ENCODE results near the gene C3AR1.
A peak's percentile ranks its signal among the peaks of the same experiment; 100 is the strongest.
"Not testable (repeated sequence)": the region's sequence is repeated elsewhere in the genome, so short reads cannot be mapped to it uniquely, and the experiment has no call there.

C3AR1 gene

DNA sequence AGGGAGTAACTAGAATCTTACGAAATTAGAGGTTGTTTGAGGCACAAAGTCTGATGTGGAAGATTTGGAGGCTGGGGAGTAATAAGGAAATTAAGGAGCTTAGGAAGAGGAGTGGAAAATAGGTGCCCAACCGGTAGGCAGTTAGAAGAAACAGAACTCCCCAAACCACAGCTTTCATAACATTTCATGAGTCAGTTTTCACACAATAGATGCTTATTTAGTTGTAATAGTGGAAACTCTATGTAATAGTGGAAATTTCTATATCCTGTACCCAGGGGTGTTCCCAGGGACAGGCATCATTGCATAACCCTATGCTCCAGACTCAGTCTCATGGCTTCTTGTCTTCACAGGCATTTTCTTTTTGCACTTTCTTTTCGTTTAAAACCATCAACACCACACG lies 8.3 kb downstream of the C3AR1 start:
- no peak for DNase-seq (ENCODE audit: low read depth in 2 of 2)

DNA sequence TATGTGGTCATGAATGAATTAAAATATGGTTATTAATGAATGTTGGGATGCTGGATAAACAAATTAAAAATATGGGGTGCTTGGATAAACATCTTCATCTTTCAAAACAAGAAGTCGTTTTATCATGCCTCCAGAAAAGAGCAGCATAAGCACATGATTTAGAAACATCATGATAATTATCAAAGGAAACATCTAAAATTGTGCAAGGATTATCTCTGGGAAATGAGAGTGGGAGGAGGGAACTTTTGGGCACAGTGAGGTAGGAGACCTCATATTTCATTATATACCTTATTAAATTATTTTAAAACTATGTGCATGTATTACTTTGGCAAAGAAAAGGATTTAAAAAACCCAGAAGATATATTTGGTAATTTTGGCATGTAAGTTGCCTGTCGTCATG lies 8.9 kb downstream of the C3AR1 start:
- no peak for DNase-seq (ENCODE audit: low read depth in 2 of 2)

DNA sequence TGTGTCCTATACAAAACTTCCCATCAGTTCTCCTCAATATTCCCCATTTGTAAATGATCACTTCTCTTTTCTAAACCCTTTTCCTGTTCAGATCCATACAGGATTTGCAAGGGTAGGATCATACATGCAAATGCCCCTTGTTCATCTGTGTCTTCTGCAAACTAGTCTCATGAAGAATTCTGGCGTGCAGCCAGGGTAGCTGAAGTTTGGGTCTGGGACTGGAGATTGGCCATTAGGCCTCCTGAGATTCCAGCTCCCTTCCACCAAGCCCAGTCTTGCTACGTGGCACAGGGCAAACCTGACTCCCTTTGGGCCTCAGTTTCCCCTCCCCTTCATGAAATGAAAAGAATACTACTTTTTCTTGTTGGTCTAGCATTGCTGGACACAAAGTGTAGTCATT lies 11.3 kb downstream of the C3AR1 start:
- DNase-seq (ENCODE audit: low read depth in 2 of 2) = no peak

DNA sequence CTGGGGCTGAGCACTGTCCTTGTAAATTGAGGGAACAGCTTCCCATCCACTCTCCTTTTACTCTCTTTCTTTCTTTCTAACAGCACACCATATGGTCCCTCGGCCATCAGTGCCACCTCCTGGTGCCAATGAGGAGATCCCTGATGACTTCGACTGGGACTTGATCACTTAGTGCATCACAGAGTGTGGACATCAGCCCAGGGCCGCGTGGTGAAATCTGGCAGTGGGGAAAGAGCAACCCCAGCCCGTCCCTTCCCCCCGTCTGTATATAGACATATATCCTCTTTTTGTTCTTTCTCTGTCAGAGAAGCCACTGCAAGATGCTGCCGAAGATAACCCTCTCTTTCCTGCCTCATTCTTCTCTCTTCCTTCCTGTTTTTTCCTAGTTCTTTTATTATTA lies 13.5 kb downstream of the C3AR1 start:
- no peak for DNase-seq (ENCODE audit: low read depth in 2 of 2)

DNA sequence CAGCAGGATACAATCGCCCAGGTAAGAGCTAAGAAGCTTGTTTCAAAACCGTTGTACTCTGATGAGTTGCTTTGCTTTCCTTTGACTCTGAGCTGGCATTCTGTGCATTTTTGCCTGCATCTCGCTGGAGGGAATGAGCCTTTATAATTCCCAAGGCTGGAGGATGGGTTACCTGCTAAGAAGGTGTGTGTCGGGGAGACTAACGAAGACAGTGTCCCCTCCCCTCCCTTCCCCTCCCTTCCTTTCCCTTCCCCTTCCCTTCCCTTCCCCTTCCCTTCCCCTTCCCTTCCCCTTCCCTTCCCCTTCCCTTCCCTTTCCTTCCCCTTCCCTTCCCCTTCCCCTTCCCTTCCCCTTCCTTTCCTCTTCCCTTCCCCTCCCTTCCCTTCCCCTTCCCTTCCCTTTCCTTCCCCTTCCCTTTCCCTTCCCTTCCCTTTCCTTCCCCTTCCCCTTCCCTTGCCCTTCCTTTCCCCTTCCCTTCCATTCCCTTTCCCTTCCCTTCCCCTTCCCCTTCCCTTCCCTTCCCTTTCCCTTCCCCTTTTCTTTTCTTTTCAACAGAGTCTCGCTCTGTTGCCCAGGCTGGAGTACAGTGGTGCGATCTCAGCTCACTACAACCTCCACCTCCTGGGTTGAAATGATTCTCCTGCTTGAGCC lies 15.4 kb downstream of the C3AR1 start:
- DNase-seq (ENCODE audit: low read depth in 2 of 2) = no peak

DNA sequence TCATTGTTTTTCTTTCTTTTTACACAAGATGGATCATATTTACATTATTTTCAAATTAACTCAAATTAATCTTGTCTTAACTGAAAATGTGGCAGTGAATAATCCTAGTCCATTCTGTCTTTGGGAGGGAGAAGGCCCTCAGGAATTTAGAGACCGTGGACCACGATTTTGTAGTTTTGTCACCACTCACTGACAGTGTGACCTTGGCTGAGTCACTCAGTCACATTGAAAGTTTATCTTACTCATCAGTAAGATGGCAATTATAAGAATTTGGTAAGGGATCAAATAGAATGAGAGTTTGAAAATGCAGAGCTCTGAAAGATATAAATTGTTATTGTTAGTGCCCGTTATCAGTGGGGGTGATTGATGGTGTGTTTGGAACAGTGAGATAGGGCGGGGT lies 17.3 kb downstream of the C3AR1 start:
- DNase-seq (ENCODE audit: low read depth in 2 of 2) = no peak

DNA sequence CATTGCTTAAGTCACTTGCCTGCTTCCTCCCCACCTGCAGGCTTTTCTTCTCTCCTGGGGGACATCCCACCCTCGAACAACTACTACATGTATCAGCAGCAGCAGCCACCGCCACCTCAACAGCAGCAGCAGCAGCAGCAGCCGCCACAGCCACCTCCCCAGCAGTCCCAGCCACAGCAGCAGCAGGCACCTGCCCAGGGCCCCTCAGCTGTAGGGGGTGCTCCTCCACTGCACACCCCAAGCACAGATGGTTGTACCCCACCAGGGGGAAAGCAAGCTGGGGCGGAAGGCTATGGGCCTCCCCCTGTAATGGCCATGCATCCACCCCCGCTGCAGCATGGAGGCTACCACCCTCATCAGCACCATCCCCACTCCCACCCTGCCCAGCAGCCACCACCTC lies 18.3 kb downstream of the C3AR1 start:
- DNase-seq (ENCODE audit: low read depth in 2 of 2) = no peak

DNA sequence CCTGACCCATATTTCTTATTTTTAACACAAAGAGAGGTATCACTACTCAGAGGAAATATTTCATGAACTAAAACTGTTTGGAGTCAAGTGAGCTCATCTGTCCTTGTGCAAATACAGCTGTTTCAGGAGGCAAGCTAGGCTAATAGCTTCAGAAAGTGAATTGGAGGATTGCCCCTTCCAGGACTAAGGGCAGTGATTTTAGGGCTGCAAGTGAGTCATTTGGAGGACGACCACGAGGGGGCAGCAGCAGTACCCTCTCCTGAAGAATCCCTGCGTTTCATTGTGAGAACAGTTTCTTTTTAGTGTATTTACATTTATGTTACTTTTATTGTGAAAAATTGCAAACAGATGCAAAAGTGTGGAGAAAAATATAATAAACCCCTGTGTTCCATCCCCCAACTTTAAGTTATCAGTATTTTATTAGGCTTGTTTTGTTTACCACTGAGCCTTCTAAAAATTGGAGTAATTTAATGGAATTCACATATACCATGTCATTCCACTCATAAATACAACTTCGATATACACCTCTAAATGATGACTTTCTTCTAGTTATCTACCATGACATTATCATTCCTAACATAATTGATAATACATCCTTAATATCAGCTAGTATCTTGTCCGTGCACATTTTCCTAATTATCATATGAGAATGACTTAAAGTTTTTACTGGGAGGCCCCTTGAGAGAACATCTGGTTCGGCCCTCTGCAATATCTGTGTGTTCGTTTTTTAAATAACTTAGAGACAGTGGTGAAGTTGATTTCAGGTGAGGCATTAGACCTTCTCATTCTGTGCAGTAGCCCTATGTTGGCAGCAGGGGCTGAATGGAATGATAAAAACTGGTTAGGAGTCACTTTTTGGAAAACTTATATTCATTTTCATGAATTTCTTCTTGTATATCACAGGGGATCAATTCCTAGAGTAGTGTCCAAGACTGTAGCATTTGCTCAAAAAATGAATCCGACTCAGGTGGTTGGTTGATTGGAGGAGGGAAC lies 19.9 kb downstream of the C3AR1 start:
- peak; percentile 48 to 72 for DNase-seq (ENCODE audit: low read depth in 2 of 2)

DNA sequence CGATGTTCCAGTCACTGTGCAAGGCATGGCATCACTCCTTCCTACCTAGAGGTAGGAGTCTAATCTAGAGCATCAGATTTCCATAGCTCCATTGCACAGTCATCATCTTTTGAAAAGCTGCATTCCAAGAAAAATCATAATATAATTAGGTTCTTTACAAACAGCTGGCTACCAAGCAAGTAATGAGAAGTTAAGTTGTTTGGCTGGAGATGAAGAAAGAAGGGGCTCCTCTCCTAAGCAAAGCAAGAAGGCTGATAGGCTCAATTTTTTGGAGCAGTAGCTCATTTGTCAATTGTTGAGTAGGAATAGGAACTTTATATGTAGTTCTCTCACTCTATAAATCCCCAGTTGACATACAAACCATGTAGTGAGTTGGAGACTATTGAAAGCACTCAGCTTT lies 25.4 kb downstream of the C3AR1 start:
- DNase-seq (ENCODE audit: low read depth in 2 of 2) = no peak

DNA sequence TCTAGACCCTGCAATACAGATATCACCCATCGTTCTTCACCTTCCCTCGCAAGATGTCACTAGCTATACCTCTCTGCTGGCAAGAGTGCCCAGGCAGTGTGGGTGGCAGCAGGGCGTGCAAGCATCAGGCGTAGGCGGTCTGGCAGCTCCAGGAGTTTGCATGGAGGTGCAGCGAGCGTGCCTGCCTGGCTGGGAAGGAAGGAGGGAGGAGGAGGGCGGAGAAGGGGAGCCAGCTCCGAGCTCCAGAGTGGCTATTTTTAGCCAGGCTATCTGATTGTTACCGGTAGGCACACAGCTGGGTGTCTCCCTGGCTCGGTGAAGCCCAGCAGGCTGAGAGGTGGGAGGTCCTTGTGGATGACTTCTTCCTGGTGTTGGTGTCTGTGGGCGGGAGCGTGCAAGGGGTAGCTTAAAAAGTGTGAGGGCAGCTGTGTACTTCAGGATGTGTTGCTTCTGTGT lies 27.5 kb downstream of the C3AR1 start:
- DNase-seq (ENCODE audit: low read depth in 2 of 2) = no peak

DNA sequence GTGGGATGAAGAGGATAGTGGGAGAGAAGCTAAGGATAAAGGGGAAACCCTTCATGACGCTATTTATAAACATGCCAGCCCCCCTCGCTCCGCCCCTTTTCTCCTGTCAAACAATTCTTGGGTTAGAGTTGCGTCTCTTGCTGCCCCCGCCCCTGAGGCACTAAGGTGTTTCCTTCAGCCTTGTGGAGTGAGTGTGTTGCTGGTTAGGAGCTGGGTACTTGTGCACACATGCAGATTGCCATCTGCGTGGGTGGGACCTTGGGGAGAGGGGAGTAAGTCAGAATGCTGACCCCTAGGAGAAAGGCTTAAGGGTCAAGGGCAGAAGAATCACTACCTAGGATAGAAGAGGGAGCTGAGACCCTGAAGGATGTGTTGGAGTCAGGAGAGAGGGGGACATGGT lies 28.2 kb downstream of the C3AR1 start:
- no peak for DNase-seq (ENCODE audit: low read depth in 2 of 2)

DNA sequence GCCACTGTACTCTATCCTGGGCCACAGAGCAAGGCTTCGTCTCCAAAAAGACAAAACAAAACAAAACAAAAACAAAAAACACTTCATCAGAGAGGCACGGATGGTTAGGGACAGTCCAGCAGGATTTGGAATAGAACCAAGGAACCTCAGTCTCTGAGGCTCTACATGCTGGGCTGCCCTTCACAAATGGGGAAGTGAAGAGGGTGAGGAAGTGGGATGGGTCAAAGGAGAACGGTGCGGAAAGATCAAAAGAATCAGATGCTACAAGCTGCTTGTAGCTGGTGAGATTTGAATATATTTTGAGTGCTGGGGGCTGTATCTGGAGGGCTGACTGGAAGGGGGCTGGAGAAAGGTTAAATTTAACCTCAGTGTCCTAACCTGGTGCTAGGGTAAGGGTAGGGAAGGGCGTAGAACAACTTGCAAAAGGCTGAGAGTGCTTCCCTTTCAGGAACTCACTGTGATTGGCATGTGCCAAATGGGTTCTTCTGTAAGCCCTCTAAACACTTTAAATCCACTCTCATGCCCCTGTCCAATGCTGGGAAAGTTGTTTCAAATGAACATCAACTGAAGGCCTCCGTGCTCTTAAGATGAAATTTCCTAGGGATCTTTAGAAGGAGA lies 29.0 kb downstream of the C3AR1 start:
- no peak for DNase-seq (ENCODE audit: low read depth in 2 of 2)

DNA sequence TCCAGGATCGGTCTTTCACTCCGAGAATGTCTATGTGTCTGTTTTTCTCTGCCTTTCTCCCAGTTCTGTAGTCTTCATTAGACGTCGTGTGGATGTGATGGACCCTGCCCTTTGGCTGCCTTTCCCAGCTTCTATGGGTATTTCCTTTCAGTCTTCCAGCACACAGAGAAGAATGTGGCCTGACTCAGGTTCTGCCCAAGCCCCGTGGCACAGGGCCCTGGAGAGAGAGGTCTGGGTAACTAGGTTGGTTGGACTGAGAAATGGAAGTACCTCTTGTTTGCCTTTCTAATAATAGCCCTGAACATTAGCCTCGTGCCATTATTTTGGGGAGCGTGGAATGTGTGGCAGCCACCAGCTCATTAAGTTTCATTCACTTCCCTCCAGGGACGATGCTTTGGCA lies 29.8 kb downstream of the C3AR1 start:
- DNase-seq (ENCODE audit: low read depth in 2 of 2) = no peak

DNA sequence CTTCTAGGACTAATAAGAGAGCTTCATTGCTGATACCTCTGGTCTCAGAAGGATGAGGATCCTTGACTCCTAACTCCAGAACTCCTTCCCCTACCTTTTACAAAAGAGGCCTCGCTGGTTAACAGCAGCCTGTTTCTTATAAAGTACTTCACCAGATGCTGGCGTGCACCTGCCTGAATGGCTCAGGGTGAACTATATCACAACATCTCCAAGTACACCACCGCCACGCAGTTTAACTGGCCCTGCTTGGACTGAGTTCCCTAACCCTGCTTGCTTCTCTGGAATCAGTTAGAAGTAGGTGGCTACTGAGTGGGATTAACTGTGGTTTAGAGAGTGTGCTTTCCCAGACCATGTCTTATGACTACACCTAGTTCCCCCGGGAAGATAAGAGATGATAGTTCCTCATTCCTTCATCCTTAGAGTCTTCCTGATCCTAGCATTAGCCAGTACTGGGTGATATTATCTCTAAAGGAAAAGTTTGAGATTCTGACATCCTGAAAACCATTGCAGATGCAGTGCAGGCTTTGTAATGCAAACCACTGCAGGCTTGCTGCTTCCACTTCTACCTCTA lies 30.6 kb downstream of the C3AR1 start:
- no peak for DNase-seq (ENCODE audit: low read depth in 2 of 2)

DNA sequence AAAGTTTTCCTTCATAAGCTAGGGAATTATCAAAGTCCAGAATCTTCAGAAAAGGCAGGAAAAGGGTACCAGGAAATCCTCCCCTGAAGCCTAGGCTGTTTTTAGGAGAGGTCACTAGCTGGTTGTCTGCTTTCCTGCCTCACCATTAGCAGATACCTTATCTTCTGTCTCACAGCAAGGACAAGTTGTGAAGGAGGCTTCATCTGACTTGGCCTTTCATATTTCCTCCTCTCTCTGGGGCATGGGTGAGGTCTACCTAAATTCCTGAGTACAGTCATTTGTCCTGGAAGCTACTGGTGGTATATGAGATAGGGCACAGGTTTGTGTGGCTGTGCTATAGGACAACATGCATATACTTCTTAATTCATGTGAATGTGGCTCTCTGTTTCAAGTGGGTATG lies 31.4 kb downstream of the C3AR1 start:
- no peak for DNase-seq (ENCODE audit: low read depth in 2 of 2)

DNA sequence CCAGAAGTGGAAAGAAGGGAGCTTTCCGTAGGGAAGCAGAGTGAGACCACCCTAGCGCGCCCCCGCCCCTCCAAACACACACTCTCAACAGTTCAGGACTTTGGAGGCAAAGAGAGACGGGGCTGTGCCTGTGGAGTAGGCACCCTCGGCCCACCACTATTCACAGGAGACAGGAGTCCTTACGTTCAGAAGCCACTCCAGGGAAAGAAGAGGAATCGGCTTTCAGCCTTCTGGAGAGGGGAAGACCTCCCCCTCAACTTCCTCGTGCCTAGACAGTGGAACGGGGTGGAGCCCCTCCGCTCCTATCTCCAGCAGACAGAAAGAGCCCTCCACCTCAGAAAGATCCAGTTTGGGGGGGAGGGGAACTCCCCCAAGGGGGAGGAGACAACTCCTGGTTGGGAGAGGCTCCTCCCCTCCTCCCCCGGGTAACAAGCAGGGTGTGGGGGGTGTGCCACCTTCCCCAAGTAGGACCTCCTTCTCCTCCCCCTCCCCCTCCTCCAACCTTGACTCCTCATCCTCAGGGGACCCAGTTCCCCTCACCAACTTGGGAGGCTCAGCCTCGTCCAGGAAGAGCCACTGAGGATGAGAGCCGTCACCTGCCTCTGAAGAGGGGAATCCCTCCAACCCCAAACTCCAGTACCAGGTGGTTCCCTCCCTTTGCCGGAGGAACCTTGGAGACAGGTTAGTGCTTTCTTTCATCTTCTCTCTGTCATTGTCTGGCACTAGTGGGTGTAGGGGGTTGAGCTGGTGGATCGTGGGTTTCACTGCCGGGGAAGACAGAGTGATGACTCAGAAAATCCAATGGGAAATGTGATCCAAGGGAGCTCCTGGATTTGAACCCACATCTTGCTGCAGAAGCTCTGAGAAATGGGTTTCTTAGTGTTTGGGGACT lies 32.8 kb downstream of the C3AR1 start:
- DNase-seq (ENCODE audit: low read depth in 2 of 2) = peak in 1 of 2 donors; percentile 30

DNA sequence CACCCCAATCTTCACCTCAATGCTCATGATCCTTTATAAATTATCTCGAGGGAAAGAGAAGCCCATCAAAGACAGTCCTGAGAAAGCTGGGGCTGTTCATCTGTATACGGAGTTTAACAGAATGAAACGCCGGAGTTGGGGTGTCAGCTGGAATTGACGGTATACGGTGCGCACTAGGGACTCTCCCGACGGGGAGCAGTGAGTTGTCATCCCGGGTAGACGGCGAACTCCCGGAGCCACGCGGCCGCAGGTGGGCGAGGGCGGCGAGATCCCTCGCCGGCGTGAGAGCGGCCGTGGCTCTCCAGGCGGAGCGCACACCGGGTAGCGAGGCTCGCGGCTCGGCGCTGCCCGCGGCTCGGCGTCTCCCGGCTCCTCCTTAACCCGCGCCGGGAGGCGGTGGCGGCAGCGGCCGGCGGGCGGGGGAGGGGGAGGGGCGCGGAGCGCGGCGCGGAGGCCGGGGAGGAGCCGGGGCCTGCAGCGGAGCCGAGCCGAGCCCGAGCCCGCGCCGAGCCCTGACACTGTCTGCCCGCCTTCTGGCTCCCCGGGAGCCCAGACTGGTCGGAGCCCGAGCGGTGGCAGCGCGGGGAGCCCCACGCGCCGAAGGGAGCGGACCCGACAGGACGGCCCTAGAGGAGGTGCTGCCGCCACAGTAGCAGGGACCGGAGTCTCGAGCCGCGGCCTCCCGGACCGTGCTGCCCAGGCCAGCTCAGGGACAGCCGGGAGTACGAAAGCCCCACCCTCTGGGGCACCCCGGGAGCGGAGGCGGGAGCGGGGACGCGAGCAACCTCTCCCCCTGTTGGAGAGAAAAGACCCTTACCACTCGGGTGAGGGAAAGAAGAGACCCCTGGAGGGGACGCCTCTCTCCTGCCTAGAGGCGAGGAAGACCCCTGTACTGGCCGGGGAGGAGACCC lies 33.7 kb downstream of the C3AR1 start, which contains the start of gene FOXJ2:
TSS of gene FOXJ2 (plus strand) at position 475 of the 911 bp plus-strand sequence. CDS start 7,117 bp downstream, outside the sequence.
- peak; percentile 46 to 72 for DNase-seq (ENCODE audit: low read depth in 2 of 2)

DNA sequence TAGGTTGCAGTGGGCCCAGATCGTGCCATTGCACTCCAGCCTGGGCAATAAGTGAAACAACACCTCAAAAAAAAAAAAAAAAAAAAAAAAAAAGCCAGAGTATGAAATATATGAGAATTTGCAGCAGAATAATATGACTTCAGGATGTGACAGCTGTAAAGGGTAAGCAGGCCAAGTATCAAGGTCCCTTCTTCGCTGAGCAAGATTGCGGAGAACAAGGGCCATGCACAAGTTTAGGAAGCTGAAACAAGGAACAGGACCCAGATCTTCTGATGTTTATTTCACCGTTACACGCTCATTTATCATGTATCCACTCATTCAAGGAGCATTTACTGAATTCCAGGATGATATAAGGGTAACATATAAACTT lies 34.3 kb downstream of the C3AR1 start:
- no peak for DNase-seq (ENCODE audit: low read depth in 2 of 2)

DNA sequence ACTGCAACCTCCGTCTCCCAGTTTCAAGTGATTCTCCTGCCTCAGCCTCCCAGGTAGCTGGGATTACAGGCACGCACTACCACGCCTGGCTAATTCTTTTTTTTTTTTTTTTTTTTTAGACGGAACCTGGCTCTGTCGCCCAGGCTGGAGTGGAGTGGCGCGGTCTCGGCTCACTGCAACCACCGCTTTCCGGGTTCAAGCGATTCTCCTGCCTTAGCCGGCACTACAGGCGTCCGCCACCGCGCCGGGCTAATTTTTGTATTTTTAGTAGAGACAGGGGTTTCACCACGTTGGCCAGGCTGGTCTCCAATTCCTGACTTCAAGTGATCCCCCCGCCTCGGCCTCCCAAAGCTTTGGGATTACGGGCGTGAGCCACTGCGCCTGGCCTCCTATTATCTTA lies 35.1 kb downstream of the C3AR1 start:
- not testable (repeated sequence) for DNase-seq (ENCODE audit: low read depth in 2 of 2)

DNA sequence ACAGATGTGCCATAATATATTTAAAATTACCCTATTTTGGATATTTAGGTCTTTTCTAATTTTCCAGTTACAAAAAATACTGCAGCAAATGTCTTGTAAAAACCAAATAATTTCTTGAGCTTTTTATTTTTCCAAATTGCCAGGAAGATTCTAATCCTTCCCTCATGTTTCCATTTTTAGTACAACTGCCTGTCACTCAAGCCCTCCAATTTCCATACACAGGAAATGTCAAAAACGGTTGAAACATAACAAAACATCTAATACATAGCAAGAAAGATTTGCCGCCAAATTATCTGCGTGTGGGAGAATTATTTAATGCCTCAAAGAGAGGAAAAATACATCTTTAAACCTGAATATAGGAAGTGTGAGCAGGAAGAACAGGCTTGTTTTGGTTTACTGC lies 36.0 kb downstream of the C3AR1 start:
- no peak for DNase-seq (ENCODE audit: low read depth in 2 of 2)
